K562 (cell line): ENCODE results near the gene FAM222A. TPM values are rescaled to one million over a fixed set of nuclear protein-coding genes. Genes with fewer than 3 reads are reported as not detected.

Source experiments
- BRD9 ChIP-seq: fragments of 450-650 bp; IDR thresholded peaks from 2 replicates; pipeline ENCODE4 v1.6.1; 2018; ENCODE audit warnings: low read depth; ENCODE audit not compliant: partially characterized antibody
- C11orf30 ChIP-seq: fragments of 450-650 bp; IDR thresholded peaks from 2 replicates; pipeline ENCODE4 v1.6.1; 2016; ENCODE audit warnings: low read depth, mild to moderate bottlenecking
- KAT7 ChIP-seq: sonication (generic); formaldehyde crosslinking; IDR thresholded peaks from 2 replicates; pipeline ENCODE4 v1.8.0; 2022; ENCODE audit warnings: missing genetic modification reagents, mild to moderate bottlenecking, borderline replicate concordance
- KAT8 ChIP-seq: fragments of 450-650 bp; IDR thresholded peaks from 2 replicates; pipeline ENCODE4 v1.6.1; 2016; ENCODE audit warnings: low read depth, mild to moderate bottlenecking
- MAFG ChIP-seq: fragments of 450-650 bp; conservative IDR thresholded peaks from 2 replicates; pipeline ENCODE4 v1.6.1; 2016; ENCODE audit warnings: missing genetic modification characterization, missing compliant biosample characterization
- NCOA1 ChIP-seq: fragments of 450-650 bp; IDR thresholded peaks from 2 replicates; pipeline ENCODE4 v1.6.1; 2016; ENCODE audit warnings: low read depth
- NFE2 ChIP-seq: IDR thresholded peaks from 2 replicates; pipeline ENCODE4 v1.6.1; 2014; ENCODE audit warnings: antibody characterized with exemption, low read depth
- PURB ChIP-seq: sonication (generic); formaldehyde crosslinking; IDR thresholded peaks from 2 replicates; pipeline ENCODE4 v1.9.0; 2021; ENCODE audit warnings: low read depth, mild to moderate bottlenecking, missing genetic modification reagents
- RBM17 ChIP-seq: fragments of 200-400 bp; formaldehyde crosslinking; IDR thresholded peaks from 2 replicates; pipeline ENCODE4 v1.6.1; 2017; ENCODE audit warnings: low read depth, mild to moderate bottlenecking, low read length, borderline replicate concordance
- SMAD3 ChIP-seq: fragments of 450-650 bp; formaldehyde crosslinking; conservative IDR thresholded peaks from 2 replicates; pipeline ENCODE4 v1.4.0; 2020; ENCODE audit warnings: mild to moderate bottlenecking
- TAF7 ChIP-seq: fragments of 450-650 bp; IDR thresholded peaks from 2 replicates; pipeline ENCODE4 v1.6.1; 2016; ENCODE audit warnings: missing genetic modification characterization, missing compliant biosample characterization
- ZBTB8A ChIP-seq: fragments of 450-650 bp; IDR thresholded peaks from 2 replicates; pipeline ENCODE4 v1.6.1; 2018; ENCODE audit warnings: mild to moderate bottlenecking, moderate library complexity; ENCODE audit not compliant: partially characterized antibody
- ZNF347 ChIP-seq: fragments of 450-650 bp; formaldehyde crosslinking; IDR thresholded peaks from 2 replicates; pipeline ENCODE4 v1.4.0; 2020; ENCODE audit warnings: low read depth, mild to moderate bottlenecking, moderate library complexity
- polyA plus RNA-seq, 8 experiments: library from polyadenylated mRNA; depleted of rRNA in 4 of 8; stranded (reverse) in 5 of 8; unstranded in 3 of 8; fragments of >200 nt; fragmentation: Nextera tagmentation in 2 of 8; fragmentation: Illumina TruSeq in 1 of 8; extraction: Ambion mirVana in 2 of 8; extraction: Trizol in 1 of 8; gene quantifications; 2 replicates each; pipeline versions ENCODE4 v1.2.1 to v1.2.3, GENCODE V29; 2011 to 2014; ENCODE audit warnings: inconsistent platforms in 1 of 8, missing spikeins in 1 of 8
- total RNA-seq, 7 experiments: library from RNA; depleted of rRNA in 6 of 7; stranded (reverse); fragments of >200 nt in 6 of 7; fragmentation: Illumina TruSeq in 2 of 7; extraction: Trizol in 2 of 7; gene quantifications; 2 replicates each; pipeline versions ENCODE4 v1.2.1 to v1.2.3, GENCODE V29; 2011 to 2021; ENCODE audit warnings: low replicate concordance in 1 of 7
- TF ChIP-seq, protein P1 (sequence below): fragments of 450-650 bp; IDR thresholded peaks from 2 replicates; pipeline ENCODE4 v1.6.1; 2016; ENCODE audit warnings: mild to moderate bottlenecking, moderate library complexity
- TF ChIP-seq, protein P2 (sequence below): fragments of 250-450 bp; sonication (Bioruptor Pico); IDR thresholded peaks from 2 replicates; pipeline ENCODE4 v1.8.0; 2021; ENCODE audit warnings: borderline replicate concordance, mild to moderate bottlenecking, moderate library complexity; ENCODE audit not compliant: poor library complexity, severe bottlenecking

Gene FAM222A
- total and polyA plus RNA-seq, 9 of the 15 experiments (the other 6 are each of a cell fraction or from before 2014, with no cell fraction given) = 0.03 to 0.36 (median 0.12) TPM; not detected in 1

DNA sequence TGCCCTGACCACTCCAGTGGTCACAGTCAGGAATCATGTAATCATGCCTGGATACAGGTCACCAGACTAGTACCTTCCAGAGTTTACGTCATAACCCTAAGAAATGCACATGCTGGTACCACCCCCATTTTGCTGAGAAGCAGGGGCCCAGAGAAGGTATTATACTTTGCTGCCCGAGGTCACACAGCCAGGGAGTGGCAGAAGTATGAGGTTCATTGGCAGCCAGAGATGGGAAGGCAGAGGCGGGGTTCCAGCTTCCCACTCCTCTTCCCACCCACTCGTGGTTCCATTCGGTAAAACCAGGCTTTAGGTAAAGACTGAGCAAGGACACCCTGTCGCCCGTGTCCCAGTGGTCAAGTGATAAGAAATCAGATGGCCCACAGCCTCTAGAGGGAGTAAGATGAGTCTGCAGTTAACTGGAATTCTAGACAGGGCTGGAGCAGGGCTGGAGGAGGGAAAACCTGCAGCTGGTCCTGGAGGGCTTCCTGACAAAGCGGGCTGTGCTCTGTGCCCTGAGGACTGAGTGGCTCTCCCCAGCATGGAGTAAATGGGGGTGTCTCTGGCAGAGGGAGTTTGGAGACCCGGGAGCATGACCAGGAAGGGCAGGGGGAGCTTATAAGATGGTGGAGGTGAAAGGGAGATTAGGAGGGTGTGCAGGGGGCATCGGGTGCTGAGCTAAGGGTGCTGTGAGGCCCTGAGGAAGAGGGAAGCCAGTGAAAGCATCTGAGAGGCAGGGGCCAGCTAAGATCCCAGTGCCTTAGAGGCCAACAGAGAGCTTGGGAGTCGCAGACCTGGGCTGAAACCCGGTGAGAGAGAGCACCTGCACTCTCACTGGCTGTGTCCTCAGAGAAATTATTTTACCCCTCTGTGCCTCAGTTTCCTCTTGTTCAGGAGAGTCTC is 5.7 kb downstream of the FAM222A start (continued):
- TF ChIP-seq, protein P1, sequence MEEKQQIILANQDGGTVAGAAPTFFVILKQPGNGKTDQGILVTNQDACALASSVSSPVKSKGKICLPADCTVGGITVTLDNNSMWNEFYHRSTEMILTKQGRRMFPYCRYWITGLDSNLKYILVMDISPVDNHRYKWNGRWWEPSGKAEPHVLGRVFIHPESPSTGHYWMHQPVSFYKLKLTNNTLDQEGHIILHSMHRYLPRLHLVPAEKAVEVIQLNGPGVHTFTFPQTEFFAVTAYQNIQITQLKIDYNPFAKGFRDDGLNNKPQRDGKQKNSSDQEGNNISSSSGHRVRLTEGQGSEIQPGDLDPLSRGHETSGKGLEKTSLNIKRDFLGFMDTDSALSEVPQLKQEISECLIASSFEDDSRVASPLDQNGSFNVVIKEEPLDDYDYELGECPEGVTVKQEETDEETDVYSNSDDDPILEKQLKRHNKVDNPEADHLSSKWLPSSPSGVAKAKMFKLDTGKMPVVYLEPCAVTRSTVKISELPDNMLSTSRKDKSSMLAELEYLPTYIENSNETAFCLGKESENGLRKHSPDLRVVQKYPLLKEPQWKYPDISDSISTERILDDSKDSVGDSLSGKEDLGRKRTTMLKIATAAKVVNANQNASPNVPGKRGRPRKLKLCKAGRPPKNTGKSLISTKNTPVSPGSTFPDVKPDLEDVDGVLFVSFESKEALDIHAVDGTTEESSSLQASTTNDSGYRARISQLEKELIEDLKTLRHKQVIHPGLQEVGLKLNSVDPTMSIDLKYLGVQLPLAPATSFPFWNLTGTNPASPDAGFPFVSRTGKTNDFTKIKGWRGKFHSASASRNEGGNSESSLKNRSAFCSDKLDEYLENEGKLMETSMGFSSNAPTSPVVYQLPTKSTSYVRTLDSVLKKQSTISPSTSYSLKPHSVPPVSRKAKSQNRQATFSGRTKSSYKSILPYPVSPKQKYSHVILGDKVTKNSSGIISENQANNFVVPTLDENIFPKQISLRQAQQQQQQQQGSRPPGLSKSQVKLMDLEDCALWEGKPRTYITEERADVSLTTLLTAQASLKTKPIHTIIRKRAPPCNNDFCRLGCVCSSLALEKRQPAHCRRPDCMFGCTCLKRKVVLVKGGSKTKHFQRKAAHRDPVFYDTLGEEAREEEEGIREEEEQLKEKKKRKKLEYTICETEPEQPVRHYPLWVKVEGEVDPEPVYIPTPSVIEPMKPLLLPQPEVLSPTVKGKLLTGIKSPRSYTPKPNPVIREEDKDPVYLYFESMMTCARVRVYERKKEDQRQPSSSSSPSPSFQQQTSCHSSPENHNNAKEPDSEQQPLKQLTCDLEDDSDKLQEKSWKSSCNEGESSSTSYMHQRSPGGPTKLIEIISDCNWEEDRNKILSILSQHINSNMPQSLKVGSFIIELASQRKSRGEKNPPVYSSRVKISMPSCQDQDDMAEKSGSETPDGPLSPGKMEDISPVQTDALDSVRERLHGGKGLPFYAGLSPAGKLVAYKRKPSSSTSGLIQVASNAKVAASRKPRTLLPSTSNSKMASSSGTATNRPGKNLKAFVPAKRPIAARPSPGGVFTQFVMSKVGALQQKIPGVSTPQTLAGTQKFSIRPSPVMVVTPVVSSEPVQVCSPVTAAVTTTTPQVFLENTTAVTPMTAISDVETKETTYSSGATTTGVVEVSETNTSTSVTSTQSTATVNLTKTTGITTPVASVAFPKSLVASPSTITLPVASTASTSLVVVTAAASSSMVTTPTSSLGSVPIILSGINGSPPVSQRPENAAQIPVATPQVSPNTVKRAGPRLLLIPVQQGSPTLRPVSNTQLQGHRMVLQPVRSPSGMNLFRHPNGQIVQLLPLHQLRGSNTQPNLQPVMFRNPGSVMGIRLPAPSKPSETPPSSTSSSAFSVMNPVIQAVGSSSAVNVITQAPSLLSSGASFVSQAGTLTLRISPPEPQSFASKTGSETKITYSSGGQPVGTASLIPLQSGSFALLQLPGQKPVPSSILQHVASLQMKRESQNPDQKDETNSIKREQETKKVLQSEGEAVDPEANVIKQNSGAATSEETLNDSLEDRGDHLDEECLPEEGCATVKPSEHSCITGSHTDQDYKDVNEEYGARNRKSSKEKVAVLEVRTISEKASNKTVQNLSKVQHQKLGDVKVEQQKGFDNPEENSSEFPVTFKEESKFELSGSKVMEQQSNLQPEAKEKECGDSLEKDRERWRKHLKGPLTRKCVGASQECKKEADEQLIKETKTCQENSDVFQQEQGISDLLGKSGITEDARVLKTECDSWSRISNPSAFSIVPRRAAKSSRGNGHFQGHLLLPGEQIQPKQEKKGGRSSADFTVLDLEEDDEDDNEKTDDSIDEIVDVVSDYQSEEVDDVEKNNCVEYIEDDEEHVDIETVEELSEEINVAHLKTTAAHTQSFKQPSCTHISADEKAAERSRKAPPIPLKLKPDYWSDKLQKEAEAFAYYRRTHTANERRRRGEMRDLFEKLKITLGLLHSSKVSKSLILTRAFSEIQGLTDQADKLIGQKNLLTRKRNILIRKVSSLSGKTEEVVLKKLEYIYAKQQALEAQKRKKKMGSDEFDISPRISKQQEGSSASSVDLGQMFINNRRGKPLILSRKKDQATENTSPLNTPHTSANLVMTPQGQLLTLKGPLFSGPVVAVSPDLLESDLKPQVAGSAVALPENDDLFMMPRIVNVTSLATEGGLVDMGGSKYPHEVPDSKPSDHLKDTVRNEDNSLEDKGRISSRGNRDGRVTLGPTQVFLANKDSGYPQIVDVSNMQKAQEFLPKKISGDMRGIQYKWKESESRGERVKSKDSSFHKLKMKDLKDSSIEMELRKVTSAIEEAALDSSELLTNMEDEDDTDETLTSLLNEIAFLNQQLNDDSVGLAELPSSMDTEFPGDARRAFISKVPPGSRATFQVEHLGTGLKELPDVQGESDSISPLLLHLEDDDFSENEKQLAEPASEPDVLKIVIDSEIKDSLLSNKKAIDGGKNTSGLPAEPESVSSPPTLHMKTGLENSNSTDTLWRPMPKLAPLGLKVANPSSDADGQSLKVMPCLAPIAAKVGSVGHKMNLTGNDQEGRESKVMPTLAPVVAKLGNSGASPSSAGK = no peak
- TF ChIP-seq C11orf30 (peak; percentile 35), KAT7 (CRISPR knock-in tag) (no peak), SMAD3 (CRISPR knock-in tag) (no peak), ZBTB8A (no peak), MAFG (tag) (peak; percentile 53), RBM17 (no peak), KAT8 (no peak), NFE2 (peak; percentile 79), NCOA1 (no peak), PURB (CRISPR knock-in tag) (no peak), ZNF347 (CRISPR knock-in tag) (no peak), TAF7 (no peak), BRD9 (no peak)
- TF ChIP-seq, protein P2, sequence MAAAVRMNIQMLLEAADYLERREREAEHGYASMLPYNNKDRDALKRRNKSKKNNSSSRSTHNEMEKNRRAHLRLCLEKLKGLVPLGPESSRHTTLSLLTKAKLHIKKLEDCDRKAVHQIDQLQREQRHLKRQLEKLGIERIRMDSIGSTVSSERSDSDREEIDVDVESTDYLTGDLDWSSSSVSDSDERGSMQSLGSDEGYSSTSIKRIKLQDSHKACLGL = no peak
